Activated T-cell treated with anti-CD3 and anti-CD28 coated beads for 24 hours (primary cell): ENCODE measurements around the gene CSNK1G2.

ENCODE experiments used
- DNase-seq: peaks from one replicate; pipeline ENCODE4 v3.0.0-alpha.2; 2020; ENCODE audit warnings: low read depth

The CSNK1G2 gene

DNA sequence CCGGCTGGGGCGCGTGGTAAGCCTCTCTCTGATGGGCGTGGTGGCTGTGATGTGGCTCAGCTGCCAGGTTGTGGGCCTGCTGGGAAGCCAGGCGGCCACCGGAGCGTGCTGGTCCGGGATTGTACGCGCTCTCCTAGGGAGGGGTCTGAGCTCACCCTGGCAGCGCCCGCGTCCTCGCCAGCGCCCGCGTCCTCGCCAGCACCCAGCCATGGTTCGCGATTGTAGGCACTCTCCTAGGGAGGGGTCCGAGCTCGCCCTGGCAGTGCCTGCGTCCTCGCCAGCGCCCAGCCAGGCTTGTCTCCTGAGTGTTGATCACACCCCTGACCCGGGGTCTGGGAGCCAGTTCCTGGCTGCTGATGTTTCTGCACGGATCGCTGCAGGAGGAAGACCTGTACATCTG, 22.0 kb upstream of the CSNK1G2 start:
- no peak for DNase-seq

DNA sequence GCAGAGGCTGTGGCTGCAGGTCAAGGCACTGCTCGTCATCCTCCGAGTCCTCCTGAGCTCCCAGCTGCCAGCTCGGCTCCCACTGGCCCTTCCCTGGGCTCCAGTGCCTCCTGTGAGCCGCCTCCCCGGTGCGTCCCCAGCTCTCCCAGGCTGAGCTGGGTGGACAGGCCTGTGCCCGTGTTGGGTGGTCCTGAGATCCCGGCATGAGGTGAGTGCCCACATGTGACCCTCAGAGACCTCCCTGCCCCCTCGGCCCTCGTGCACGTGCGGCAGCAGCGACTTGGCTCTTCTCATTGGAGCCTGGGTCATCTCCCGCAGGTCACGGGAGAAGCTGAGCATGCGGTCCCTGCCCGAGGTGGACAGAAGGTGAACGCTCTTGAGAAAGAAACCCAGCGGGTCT, 20.3 kb upstream of the CSNK1G2 start:
- no peak for DNase-seq

GRCh38 chr19:1921326-1921725, 19.6 kb upstream of the CSNK1G2 start:
- no peak for DNase-seq

DNA sequence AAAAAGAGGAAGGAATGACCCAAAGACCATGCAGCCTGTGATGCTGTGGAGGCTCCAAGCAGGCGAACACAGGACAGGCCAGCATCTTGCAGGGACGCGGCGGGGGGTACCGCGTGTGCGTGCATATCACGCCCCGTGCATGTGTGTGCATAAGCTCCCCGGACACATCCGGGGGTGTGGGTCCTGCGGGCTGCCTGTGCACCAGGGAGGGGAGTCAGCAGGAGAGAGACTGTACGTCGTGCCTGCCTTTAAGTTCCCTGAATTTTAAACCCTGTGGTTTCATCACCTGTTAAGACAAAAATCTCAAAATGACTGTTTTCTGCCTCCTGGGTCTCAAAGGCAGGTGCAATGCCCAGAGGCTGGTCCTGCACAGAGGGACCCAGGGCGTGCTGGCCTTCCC, 19.1 kb upstream of the CSNK1G2 start:
- no peak for DNase-seq

DNA sequence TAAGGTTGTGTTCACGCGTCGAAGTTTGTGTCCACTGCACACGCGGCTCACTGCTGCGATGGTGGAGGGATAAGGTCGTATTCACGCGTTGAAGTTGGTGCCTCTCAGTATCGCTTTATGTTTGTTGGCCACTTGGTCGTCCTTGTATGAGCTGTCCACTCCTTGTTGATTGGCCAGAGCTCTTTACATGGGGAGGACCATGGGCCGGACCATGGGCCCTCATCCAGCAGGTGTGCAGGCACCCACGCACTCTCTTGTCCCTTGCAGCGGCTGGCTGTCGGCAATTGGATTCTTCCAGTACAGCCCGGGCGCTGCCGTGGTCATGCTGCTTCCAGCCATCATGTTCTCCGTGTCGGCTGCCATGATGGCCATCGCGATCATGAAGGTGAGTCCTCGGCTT, 18.2 kb upstream of the CSNK1G2 start:
- DNase-seq = no peak

DNA sequence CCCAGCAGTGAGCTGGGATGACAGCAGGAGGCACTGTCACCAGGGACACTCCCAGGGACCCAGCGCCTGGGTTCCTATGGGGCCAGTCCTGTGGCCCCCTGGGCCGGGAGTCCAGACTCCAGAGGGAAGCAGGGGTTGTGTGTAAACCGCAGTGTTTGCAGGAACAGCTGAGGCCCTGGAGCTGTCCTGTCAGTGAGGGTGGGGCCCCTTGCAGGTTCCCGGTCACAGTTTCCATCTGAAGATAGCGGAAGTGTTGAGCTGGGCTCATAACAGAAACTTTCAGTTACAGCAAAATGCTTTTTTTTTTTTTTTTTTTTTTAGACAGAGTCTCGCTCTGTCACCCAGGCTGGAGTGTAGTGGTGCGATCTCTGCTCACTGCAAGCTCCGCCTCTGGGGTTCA, 17.7 kb upstream of the CSNK1G2 start:
- DNase-seq = no peak

DNA sequence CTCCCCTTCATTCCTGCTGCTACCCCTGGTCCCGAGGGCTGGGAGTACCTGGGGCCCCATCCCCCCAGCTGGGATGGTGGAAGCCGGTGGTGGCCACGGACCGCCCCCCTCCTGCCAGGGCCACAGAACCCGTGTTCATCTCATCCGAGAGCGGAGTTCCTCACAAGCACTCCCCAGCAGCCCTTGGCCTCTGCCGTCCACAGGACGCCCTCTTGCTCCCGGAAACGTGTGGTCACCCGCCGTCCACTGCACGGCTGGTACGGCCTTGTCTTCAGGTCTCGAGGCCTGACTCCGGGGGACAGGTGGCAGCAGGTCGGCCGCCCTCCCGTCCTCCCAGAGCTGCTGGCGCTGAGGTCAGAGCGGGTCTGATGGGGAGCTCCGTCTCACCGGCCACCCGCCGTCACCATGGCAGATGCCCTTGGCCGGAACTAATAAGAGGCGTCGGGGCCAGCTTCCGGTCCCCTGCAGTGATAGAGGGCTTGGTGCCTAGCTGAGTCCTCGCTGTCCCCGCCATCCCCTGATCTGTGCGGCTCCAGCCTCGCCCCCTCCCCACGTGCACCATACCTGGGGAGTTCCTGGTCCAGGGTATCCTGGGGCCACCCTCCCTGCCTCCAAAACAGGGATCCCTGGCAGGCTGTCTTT, 16.5 kb upstream of the CSNK1G2 start:
- DNase-seq = no peak

GRCh38 chr19:1925544-1925943, 15.4 kb upstream of the CSNK1G2 start:
- no peak for DNase-seq

DNA sequence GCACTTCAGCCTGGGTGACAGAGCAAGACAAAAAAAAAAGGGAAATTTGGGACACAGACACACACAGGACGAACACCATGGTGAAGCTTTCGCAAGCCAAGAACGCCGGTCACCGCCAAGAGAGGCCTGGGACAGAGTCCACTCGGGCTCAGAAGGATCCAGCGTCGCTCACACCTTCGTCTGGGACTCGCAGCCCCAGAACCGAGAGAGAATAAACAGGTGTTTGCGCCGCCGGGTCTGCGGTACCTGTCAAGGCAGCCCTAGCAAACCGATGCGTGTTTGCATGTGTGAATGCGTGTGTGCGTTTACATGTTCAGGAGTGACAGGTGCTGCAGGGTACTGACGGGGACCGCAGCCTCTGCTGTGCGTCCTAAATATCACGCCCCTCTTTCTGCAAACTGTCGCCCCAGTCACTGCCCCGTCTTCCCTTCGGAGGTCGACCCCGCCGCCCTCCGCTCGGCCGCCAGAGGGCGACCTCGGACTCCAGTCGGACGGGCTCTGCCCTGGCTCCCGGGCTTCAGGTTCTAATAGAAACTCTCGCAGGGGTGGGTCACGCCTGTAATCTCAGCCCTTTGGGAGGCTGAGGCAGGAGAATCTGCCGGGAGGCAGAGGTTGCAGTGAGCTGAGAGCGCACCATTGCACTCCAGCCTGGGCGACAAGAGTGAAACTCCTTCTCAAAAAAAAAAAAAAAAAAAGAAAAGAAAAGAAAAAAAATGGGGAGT, 11.8 kb upstream of the CSNK1G2 start:
- DNase-seq = peak; percentile 68

DNA sequence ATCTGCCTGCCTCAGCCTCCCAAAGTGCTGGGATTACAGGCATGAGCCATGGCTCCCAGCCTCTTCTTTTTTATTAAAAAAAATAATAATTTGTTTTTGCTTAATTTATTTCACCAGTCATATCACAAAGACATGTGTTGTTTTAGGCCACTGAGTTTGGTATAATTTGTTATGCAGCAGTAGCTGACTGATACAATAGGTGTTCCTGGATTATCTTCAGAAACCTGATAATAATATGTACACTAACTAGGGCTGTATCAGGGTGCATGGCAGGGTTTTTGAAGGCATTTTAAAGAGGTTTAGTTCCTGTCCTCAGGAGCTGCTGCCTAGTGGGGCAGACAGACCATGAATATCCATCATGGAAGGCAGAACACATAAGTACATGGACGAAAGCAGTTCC, 9.5 kb upstream of the CSNK1G2 start:
- no peak for DNase-seq

- DNase-seq = no peak
Observed at GRCh38 chr19:1932395-1932794, 8.6 kb upstream of the CSNK1G2 start.

DNA sequence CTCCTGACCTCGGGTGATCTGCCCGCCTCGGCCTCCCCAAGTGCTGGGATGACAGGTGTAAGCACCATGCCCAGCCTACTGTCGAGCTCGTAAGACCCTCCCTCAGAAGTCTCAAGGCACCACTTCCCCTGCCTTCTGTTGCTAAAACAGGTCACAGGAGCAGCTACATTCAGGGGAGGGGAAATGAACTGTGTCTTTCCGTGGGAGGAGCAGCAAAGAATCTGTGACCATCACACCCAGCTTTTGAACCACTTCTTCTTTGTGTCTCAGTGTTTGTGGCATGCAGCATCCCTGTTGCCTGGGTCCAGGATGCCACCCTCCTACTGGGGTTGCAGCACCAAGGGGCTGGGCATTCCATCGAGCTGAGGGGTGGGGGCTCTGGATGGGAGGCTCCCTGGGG, 7.7 kb upstream of the CSNK1G2 start:
- DNase-seq = no peak

GRCh38 chr19:1933942-1934341, 7.0 kb upstream of the CSNK1G2 start:
- no peak for DNase-seq

- DNase-seq = no peak
Observed at GRCh38 chr19:1935484-1936208, 5.3 kb upstream of the CSNK1G2 start.

GRCh38 chr19:1936430-1936829, 4.5 kb upstream of the CSNK1G2 start:
- no peak for DNase-seq

DNA sequence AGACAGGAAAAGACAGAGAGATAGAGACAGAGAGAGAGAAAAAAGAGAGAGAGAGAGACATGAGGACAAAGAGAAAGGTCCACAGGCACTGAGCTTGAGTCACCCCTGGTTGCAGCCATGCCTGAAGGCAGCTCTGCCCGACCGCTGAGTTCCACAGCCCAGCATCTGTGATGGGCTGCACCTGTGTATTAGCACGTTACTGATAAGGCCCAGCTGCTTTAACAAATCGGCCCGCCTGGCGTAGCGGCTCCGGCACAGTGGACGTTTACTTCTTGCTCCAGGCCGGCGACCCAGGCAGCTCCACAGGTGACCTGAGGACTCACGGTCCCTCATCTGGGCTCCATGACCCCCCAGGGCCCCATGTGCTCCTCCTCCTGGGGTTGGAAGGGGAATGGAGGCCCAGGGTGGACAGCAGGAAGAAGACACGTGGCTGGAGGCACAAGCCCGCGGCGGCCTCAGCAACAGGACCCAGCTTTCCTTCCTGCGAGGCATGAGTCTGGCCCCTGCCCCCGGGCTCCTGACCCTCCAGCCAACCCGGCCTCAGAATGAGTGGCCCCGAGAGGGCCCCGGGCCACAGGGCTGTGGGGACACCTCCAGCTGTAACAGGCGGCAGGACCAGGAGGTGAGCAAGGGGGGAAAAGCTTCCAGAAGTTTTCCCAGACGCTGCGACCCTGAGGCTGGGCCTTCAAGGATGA, 3.9 kb upstream of the CSNK1G2 start:
- DNase-seq = no peak

DNA sequence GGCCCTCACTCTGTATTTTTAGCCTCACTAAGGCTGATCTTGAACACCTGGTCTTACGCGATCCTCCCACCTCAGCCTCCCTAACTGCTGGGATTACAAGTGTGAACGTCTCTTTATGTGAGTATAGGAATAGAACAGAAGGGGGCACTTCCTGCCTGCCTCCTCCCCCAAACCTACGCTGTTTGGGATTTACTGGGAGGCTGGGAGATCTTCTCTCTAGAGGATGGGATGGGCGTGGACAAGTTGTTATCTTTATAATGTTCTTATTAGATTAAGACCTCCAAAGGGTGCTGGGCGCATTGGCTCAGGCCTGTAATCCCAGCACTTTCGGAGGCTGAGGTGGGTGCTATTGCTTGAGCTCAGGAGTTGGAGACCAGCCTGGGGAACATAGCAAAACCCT, 2.9 kb upstream of the CSNK1G2 start:
- DNase-seq = no peak

- peak; percentile 55 for DNase-seq
Observed at GRCh38 chr19:1942078-1942933, 1.3 kb downstream of the CSNK1G2 start.

GRCh38 chr19:1942934-1943555, 2.1 kb downstream of the CSNK1G2 start:
- DNase-seq = no peak

- DNase-seq = no peak
Observed at GRCh38 chr19:1943661-1944087, 2.7 kb downstream of the CSNK1G2 start.
